HUES48 (cell line): Measurements from ENCODE around the gene SMCO2.
A peak's percentile ranks its signal among the peaks of the same experiment; 100 is the strongest.

Experiments
- H3K27ac ChIP-seq: one replicate; pipeline ENCODE4 v1.7.0; 2013; ENCODE audit warnings: low read depth, low read length, inconsistent platforms
- H3K27me3 ChIP-seq: 2 replicates; pipeline ENCODE4 v1.6.1; 2013; ENCODE audit warnings: mild to moderate bottlenecking, low read length; ENCODE audit not compliant: control insufficient read depth, insufficient read depth
- H3K36me3 ChIP-seq: 2 replicates; pipeline ENCODE4 v1.6.1; 2013; ENCODE audit warnings: low read length; ENCODE audit not compliant: control insufficient read depth, insufficient read depth
- H3K4me1 ChIP-seq: 2 replicates; pipeline ENCODE4 v1.6.1; 2013; ENCODE audit warnings: mild to moderate bottlenecking, low read length; ENCODE audit not compliant: control insufficient read depth, insufficient read depth
- H3K4me3 ChIP-seq: 2 replicates; pipeline ENCODE4 v1.5.1; 2013; ENCODE audit warnings: mild to moderate bottlenecking, low read depth, low read length
- H3K9ac ChIP-seq: 2 replicates; pipeline ENCODE4 v1.6.1; 2013; ENCODE audit warnings: mild to moderate bottlenecking, low read depth, low read length, moderate library complexity
- H3K9me3 ChIP-seq: 2 replicates; pipeline ENCODE4 v1.6.1; 2013; ENCODE audit warnings: low read length; ENCODE audit not compliant: control insufficient read depth, insufficient read depth

SMCO2 gene

DNA sequence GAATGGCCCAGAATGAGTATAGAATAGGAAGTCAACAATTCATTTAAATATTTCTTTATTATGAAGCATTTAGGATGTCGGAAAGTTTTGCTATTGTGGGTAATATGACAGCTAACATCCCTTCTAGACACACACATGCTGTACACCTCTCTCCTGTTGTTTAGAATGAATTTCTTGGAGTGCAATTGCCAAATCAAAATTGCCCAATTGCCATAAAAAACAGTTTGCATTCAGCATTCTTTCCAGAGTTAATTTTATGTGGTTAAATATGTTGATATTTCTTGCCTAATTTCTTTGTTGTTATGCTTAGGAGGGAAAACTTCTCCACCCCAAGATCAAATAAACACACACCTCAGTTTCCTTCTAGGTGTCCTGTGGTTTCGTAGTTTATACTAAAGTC, 16.9 kb upstream of the SMCO2 start:
- H3K36me3 ChIP-seq, result no peaks in the 10 kb centered on the region
- H3K27me3 ChIP-seq, result no peaks in the 10 kb centered on the region
- no peak overlapping the region for H3K27ac ChIP-seq
- H3K4me3 ChIP-seq, result no peak overlapping the region
- no peak overlapping the region for H3K9ac ChIP-seq
- peaks cover 4% of the 10 kb centered on the region; the same call in 1 of the 2 replicates for H3K9me3 ChIP-seq
- H3K4me1 ChIP-seq, result peaks cover 9% of the 10 kb centered on the region

- no peak overlapping the region for H3K4me3 ChIP-seq
- no peak overlapping the region for H3K9ac ChIP-seq
- no peaks in the 10 kb centered on the region for H3K36me3 ChIP-seq
- peaks cover 9% of the 10 kb centered on the region for H3K4me1 ChIP-seq
- no peaks in the 10 kb centered on the region for H3K27me3 ChIP-seq
- peaks cover 11% of the 10 kb centered on the region for H3K9me3 ChIP-seq
- no peak overlapping the region for H3K27ac ChIP-seq
Observed at GRCh38 chr12:27431185-27431584, 15.4 kb upstream of the SMCO2 start.

DNA sequence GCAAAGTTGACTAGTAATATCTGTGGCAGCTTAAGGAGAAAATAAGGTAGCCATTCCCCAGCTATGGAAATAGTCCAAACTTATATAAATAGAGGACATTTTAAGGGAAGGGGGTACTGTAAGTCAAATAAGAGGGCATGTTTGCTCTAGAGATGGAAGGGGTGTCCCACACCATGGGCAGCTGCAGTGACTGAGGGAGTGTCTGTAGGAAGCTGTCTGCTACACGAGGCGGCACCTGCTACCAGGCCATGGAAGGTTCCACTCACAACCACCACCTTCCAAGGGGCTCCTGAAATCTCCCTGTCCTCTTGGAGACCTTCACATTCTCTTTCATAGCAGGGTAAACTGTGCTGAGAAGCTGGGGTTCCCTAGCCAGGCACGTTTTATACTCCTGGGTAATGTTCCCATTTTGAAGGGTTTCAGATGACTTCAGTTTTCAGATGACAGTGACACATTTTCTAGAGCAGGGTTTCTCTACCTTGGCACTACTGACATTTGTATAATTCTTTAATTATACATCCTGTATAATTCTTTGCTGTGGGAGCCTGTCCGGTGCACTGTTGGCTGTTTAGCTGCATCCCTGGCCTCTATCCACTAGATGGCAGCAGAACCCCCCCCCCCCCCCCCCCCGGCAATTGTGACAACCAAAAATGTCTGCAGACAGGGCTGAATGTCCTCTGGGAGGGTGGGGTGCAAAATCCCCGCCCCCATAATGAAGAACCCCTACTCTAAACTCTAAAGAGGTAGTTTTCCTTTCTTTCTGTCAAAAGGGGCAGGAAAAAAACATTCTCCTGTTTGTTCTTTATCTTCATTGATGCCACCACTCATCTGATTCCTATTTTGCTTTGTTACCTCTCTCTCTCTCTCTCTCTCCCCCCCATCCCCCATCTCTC, 11.6 kb upstream of the SMCO2 start:
- Histone ChIP-seq H3K27ac (peak overlapping the region; percentile 75), H3K4me3 (no peak overlapping the region), H3K4me1 (peaks cover 7% of the 10 kb centered on the region), H3K9ac (no peak overlapping the region), H3K36me3 (no peaks in the 10 kb centered on the region), H3K27me3 (no peaks in the 10 kb centered on the region), H3K9me3 (peaks cover 11% of the 10 kb centered on the region)

GRCh38 chr12:27436029-27436428, 10.5 kb upstream of the SMCO2 start:
- no peaks in the 10 kb centered on the region for H3K36me3 ChIP-seq
- H3K4me1 ChIP-seq, result peaks cover 7% of the 10 kb centered on the region
- H3K9me3 ChIP-seq, result peaks cover 11% of the 10 kb centered on the region
- H3K27ac ChIP-seq, result peak overlapping the region; percentile 80
- H3K4me3 ChIP-seq, result no peak overlapping the region
- no peak overlapping the region for H3K9ac ChIP-seq
- no peaks in the 10 kb centered on the region for H3K27me3 ChIP-seq

DNA sequence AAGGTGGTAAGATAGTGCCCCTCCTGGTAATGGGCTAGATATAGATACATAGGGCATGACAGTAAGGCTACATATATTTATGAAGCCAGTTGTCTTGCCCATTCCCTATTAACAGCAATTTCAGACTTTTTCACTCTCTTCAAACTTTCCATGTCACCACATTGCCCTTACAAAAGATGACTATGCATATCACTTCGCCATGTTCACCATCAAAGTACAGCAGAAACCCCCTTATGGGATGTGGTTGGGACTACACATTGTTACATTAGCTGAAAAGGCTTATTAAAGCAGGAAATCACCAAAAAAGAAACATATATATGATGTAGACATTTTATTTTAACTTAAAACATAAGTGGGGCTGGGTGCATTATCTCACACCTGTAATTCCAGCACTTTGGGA, 9.8 kb upstream of the SMCO2 start:
- Histone ChIP-seq H3K4me3 (no peak overlapping the region), H3K4me1 (peaks cover 7% of the 10 kb centered on the region), H3K9ac (no peak overlapping the region), H3K27ac (peak overlapping the region; percentile 80), H3K27me3 (no peaks in the 10 kb centered on the region), H3K9me3 (peaks cover 7% of the 10 kb centered on the region), H3K36me3 (no peaks in the 10 kb centered on the region)

DNA sequence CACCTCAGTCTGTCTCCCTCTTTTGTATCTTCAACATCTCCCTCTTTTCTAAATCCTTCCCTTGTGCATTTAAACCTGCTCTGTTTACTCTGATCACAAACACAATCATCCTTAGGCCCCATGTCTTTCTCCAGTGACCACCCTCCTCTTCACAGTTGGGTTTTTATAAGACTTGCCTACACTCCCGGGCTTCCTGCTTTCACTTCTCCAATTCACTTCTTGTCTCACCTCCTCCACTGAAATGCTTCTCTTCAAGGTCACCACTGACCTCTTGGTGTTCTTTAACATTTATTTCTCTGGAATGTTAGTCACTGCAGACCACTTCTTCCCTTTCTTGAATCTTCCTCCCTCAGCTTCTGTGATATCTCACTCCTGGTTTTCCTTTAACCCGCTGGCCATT, 8.7 kb upstream of the SMCO2 start:
- no peak overlapping the region for H3K4me3 ChIP-seq
- no peaks in the 10 kb centered on the region for H3K27me3 ChIP-seq
- peaks cover 7% of the 10 kb centered on the region for H3K9me3 ChIP-seq
- H3K4me1 ChIP-seq, result peaks cover 7% of the 10 kb centered on the region
- H3K27ac ChIP-seq, result no peak overlapping the region
- H3K36me3 ChIP-seq, result no peaks in the 10 kb centered on the region
- H3K9ac ChIP-seq, result no peak overlapping the region

GRCh38 chr12:27447761-27448160, 1.2 kb downstream of the SMCO2 start:
- Histone ChIP-seq H3K36me3 (no peaks in the 10 kb centered on the region), H3K4me1 (0 out of 2 replicates have a peak, but pooled peaks cover 5% of the 10 kb centered on the region), H3K27ac (no peak overlapping the region), H3K4me3 (no peak overlapping the region), H3K27me3 (no peaks in the 10 kb centered on the region), H3K9ac (no peak overlapping the region), H3K9me3 (no peaks in the 10 kb centered on the region)

- Histone ChIP-seq H3K27ac (no peak overlapping the region), H3K36me3 (no peaks in the 10 kb centered on the region), H3K27me3 (no peaks in the 10 kb centered on the region), H3K9me3 (no peaks in the 10 kb centered on the region), H3K4me1 (0 out of 2 replicates have a peak, but pooled peaks cover 5% of the 10 kb centered on the region), H3K4me3 (no peak overlapping the region), H3K9ac (no peak overlapping the region)
Observed at GRCh38 chr12:27449026-27449425, 2.5 kb downstream of the SMCO2 start.

DNA sequence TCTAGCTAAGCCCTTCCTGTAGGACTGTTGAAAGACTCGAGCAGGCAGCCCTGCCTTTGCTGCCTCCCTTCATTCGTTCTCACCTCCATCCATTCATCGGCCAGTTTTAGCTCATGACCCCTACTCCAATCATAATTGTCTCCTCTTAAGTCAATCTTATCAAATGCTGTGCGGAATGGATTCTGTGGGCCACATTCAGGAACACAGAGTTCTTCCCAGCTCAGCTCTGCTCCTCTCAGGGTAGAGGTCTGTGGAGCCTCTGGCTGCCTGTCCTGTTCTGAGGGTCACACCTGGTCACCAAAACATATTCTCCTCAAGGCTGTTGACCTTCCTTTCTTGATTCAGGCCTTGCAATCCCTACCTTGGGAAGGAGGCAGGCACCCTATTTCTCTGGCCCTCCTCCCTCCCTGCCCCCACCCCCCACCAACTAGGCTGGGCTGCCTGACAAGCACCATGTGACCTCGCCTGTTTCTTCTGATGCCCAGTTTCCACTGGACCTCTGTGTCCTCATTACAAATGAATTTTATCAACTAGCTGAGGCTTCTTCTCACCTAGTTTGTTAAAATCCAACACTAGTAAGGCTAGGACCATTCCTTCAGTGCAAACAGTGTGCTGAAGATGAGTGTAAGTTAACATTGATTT, 3.5 kb downstream of the SMCO2 start:
- Histone ChIP-seq H3K36me3 (no peaks in the 10 kb centered on the region), H3K27ac (no peak overlapping the region), H3K9ac (no peak overlapping the region), H3K4me3 (no peak overlapping the region), H3K27me3 (no peaks in the 10 kb centered on the region), H3K4me1 (0 out of 2 replicates have a peak, but pooled peaks cover 5% of the 10 kb centered on the region), H3K9me3 (no peaks in the 10 kb centered on the region)

GRCh38 chr12:27451036-27451825, 4.7 kb downstream of the SMCO2 start:
- H3K27ac ChIP-seq, result no peak overlapping the region
- no peak overlapping the region for H3K4me3 ChIP-seq
- no peak overlapping the region for H3K9ac ChIP-seq
- H3K4me1 ChIP-seq, result 0 out of 2 replicates have a peak, but pooled peaks cover 5% of the 10 kb centered on the region
- no peaks in the 10 kb centered on the region for H3K36me3 ChIP-seq
- H3K27me3 ChIP-seq, result no peaks in the 10 kb centered on the region
- no peaks in the 10 kb centered on the region for H3K9me3 ChIP-seq
